Stimulated activated naive CD8-positive, alpha-beta T cell treated with anti-CD3 and anti-CD28 coated beads, Interleukin-15, amount 100 ng/mL, for 72 hours (primary cell): Measurements from ENCODE around the gene PDXDC1.
"Not testable (repeated sequence)": the region's sequence is repeated elsewhere in the genome, so short reads cannot be mapped to it uniquely, and the experiment has no call there.

Source experiments
- ATAC-seq: fragments of 150-1000 bp; cut with Tn5 transposase; 2 replicates; pipeline ENCODE4 v1.10.0; 2021; ENCODE audit warnings: mild to moderate bottlenecking, moderate library complexity
- DNase-seq, 2 donors: peaks; one replicate each; pipeline ENCODE4 v3.0.0; 2021 to 2022
- H3K27ac Mint-ChIP-seq, 2 donors: one replicate each; pipeline ENCODE4 v1.8.0; 2022; ENCODE audit warnings: mild to moderate bottlenecking in 2 of 2, mixed read lengths in 2 of 2, moderate library complexity in 2 of 2
- H3K27me3 Mint-ChIP-seq: one replicate; pipeline ENCODE4 v1.8.0; 2022; ENCODE audit warnings: mixed read lengths
- H3K4me1 Mint-ChIP-seq: one replicate; pipeline ENCODE4 v1.8.0; 2022; ENCODE audit warnings: mild to moderate bottlenecking, mixed read lengths
- H3K4me3 Mint-ChIP-seq, 2 donors: one replicate each; pipeline ENCODE4 v1.8.0; 2022; ENCODE audit warnings: mild to moderate bottlenecking in 2 of 2, mixed read lengths in 2 of 2, moderate library complexity in 1 of 2
- H3K9me3 Mint-ChIP-seq, 2 donors: one replicate each; pipeline ENCODE4 v1.8.0; 2022; ENCODE audit warnings: mixed read lengths in 2 of 2

The PDXDC1 gene

GRCh38 chr16:15054357-15055140, 79.7 kb downstream of the PDXDC1 start:
- DNase-seq (no peak), ATAC-seq (no peak)
- Mint-ChIP-seq H3K4me1 (peaks cover 30% of the 10 kb centered on the region), H3K4me3 (peak overlapping the region; percentile 82 to 89), H3K27me3 (no peaks in the 10 kb centered on the region), H3K9me3 (no peaks in the 10 kb centered on the region), H3K27ac (peak overlapping the region; percentile 87 to 90)

DNA sequence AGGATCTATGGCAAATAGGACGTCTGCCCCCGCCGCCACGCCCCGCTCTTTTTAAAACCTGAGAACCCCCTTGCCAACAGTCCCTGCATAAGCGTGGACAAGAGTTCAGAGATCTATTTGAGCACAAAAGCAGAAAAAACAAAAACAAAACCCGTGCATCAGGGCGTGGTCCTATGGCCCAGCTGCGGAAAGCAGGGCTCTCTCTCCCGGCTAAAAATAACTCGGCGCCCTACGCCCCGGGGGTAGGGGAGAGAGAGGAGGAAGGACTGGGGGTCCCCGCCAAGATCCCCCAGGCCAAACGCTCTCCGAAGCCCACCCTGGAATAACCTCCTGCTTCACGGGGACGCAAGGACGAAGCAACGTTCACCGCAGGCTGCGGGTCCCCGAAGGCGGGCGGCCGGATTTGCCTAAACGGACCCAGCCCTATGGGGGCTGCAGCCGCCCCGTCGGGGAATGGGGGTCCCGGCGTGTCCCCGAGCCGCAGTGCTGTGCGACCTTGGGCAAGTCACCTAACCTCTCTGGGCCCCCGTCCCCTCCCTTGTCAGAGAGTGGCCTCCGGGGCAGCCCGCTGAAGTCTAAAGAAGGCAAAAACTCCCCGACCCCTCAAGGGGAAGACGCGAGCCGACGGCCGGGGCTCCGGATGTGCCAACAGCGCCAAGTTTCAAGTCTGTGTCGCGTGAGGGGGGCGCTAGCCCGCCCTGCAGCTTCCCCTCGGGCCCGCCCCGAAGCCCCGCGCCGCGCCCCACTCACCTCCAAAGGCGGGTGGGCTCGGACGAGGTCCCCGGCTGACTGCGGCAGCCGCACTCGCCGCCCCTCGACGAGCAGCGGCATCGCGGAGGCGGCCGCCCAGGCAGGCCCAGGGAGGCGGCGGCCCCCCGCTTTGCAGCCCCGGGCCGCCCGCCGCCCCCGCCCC, 80.6 kb downstream of the PDXDC1 start:
- Mint-ChIP-seq H3K27me3 (no peaks in the 10 kb centered on the region), H3K27ac (peak overlapping the region; percentile 87 to 90), H3K4me3 (peak overlapping the region; percentile 82 to 89), H3K9me3 (no peaks in the 10 kb centered on the region), H3K4me1 (peaks cover 30% of the 10 kb centered on the region)
- peak in 1 of 2 donors; percentile 79 for DNase-seq
- ATAC-seq: peak; percentile 85

GRCh38 chr16:15057681-15058417, 83.0 kb downstream of the PDXDC1 start:
- no peaks in the 10 kb centered on the region for H3K9me3 Mint-ChIP-seq
- DNase-seq (no peak), ATAC-seq (no peak)
- no peaks in the 10 kb centered on the region for H3K27me3 Mint-ChIP-seq
- H3K27ac Mint-ChIP-seq: no peak overlapping the region
- H3K4me3 Mint-ChIP-seq: no peak overlapping the region
- peaks cover 24% of the 10 kb centered on the region for H3K4me1 Mint-ChIP-seq

- Mint-ChIP-seq H3K27me3 (no peaks in the 10 kb centered on the region), H3K9me3 (no peaks in the 10 kb centered on the region), H3K4me1 (peaks cover 18% of the 10 kb centered on the region), H3K27ac (no peak overlapping the region), H3K4me3 (no peak overlapping the region)
- no peak for DNase-seq
- ATAC-seq: no peak
Measured at GRCh38 chr16:15059324-15059723, 84.5 kb downstream of the PDXDC1 start.

DNA sequence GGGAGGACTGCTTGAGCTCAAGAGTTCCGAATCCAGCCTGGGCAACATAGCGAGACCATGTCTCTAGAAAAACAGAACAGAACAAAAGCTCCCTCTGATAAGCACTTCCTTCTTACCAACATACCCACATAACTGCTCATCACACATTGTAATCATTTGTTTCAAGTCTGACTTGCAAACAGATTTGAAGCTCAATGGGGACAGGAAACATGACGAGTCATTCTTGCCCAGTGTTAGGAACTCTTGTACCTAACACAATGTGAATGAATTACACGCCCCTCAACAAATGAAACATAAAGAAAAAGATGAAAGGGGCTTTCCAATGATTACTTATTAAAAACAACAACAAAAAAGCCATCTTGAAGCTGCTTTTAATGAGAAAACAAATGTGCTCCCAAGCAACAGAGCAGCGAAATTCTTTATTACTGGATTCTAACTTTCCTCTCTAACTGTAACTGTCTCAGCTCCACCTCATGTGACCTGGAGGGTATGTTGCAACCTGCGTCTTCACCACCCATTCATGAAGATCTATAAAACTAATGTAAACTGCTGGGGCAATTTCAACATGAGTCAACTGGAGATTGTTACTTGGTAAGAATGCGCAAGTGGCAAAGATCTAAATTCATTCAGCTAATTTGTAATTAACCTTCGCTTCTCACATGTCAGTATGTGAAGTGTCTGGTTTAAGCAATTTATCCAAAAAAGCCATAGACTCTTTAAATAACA, 87.4 kb downstream of the PDXDC1 start:
- not testable (repeated sequence) for ATAC-seq
- H3K27ac Mint-ChIP-seq: peak overlapping the region; percentile 3 to 11

DNA sequence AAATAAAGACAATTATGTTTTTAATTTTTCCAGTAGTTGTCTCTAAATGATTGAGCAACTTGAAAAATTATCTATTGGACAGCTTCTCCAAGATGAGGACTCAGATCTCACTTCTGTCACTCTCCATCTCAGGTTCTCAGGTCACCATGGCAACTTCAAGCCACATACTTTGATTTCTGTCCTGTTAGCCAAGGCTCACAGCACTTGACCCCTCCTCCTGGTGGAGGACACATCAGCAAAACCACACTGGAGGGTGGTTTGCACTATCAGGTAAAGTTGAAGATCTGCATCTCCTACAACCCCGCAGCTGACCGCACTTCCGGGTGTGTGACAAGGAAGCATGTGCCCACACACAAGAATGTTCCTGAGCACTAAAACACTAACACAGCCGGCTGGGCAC, 91.1 kb downstream of the PDXDC1 start:
- not testable (repeated sequence) for H3K27me3 Mint-ChIP-seq, H3K9me3 Mint-ChIP-seq, ATAC-seq, DNase-seq, H3K4me1 Mint-ChIP-seq, H3K4me3 Mint-ChIP-seq, H3K27ac Mint-ChIP-seq

More for the DNA sequence above, 87.4 kb downstream of the PDXDC1 start:
- DNase-seq, H3K4me3 Mint-ChIP-seq, H3K4me1 Mint-ChIP-seq, H3K27me3 Mint-ChIP-seq, H3K9me3 Mint-ChIP-seq: not testable (repeated sequence)

DNA sequence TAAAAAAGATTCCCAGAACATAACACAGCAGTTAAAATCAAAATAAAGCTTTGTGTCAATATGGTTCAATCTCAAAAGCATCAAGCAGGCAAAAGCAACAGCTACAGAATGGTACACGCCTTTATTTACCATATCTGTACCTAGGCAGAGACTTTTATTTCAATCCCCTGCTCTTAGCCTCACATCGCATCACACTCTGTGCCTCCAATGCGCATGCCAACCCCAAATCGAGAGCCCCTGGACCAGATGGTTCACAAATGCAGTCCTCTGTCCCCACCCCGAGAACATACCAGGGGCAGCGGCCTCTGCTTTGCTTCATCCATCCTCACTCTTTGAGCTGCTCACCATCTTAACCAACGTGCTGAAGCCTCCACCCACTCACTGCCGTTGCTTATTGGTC, 91.9 kb downstream of the PDXDC1 start:
- H3K4me3 Mint-ChIP-seq, ATAC-seq, H3K4me1 Mint-ChIP-seq, H3K27ac Mint-ChIP-seq, H3K9me3 Mint-ChIP-seq, H3K27me3 Mint-ChIP-seq, DNase-seq: not testable (repeated sequence)

DNA sequence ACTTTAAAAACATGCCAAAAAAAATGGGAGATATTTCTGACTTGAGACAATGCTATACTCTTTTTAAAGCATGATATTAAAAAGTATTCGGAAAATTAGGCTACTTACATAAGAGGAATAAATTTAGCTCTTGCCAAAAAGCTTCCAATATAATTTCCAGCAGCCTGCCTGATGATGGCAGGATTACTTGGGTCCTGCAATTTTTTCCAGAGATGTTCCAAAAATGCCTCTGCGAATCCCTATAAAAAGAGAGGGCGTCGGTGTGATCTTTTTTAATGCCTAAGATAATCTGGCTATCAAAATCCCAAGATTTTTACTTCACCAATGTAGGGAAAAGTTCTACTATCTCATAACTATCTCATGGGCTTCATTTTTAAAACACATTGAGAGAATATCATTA, 96.2 kb downstream of the PDXDC1 start:
- H3K27me3 Mint-ChIP-seq, H3K4me3 Mint-ChIP-seq, DNase-seq, H3K9me3 Mint-ChIP-seq, ATAC-seq, H3K4me1 Mint-ChIP-seq: not testable (repeated sequence)
- H3K27ac Mint-ChIP-seq: peak overlapping the region in 1 of 2 donors; percentile 74

- H3K9me3 Mint-ChIP-seq, DNase-seq, H3K4me3 Mint-ChIP-seq, H3K27ac Mint-ChIP-seq, H3K27me3 Mint-ChIP-seq, H3K4me1 Mint-ChIP-seq: not testable (repeated sequence)
- peak; percentile 58 for ATAC-seq
Measured at GRCh38 chr16:15071916-15072769, 97.3 kb downstream of the PDXDC1 start.

DNA sequence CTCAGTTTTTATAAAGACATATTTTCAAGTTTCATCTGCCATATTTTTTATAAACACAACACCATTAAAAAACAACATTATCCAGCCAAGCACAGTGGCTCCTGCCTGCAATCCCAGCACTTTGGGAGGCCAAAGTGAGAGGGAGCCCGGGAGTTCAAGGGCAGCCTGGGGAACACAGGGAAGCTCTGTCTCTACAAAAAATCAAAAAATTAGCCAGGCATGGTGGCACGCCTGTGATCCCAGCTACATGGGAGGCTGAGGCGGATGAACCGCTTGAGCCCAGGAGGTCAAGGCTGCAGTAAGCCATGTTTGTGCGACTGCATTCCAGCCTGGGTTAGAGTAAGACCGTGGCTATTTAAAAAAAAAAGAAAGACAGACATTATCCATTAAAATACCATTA, 98.3 kb downstream of the PDXDC1 start:
- ATAC-seq (no peak), DNase-seq (no peak)
- H3K4me1 Mint-ChIP-seq: peaks cover 14% of the 10 kb centered on the region
- no peaks in the 10 kb centered on the region for H3K9me3 Mint-ChIP-seq
- H3K27me3 Mint-ChIP-seq: no peaks in the 10 kb centered on the region
- no peak overlapping the region for H3K4me3 Mint-ChIP-seq
- H3K27ac Mint-ChIP-seq: no peak overlapping the region

- not testable (repeated sequence) for H3K9me3 Mint-ChIP-seq, H3K4me3 Mint-ChIP-seq, H3K27me3 Mint-ChIP-seq, DNase-seq
- peak; percentile 78 for ATAC-seq
- Mint-ChIP-seq H3K4me1 (peaks cover 14% of the 10 kb centered on the region), H3K27ac (peak overlapping the region; percentile 15)
Measured at GRCh38 chr16:15076161-15076560, 101.3 kb downstream of the PDXDC1 start.

GRCh38 chr16:15080883-15081282, 106.1 kb downstream of the PDXDC1 start:
- not testable (repeated sequence) for ATAC-seq, H3K4me3 Mint-ChIP-seq, DNase-seq, H3K9me3 Mint-ChIP-seq, H3K27me3 Mint-ChIP-seq, H3K27ac Mint-ChIP-seq
- H3K4me1 Mint-ChIP-seq: peaks cover 12% of the 10 kb centered on the region

DNA sequence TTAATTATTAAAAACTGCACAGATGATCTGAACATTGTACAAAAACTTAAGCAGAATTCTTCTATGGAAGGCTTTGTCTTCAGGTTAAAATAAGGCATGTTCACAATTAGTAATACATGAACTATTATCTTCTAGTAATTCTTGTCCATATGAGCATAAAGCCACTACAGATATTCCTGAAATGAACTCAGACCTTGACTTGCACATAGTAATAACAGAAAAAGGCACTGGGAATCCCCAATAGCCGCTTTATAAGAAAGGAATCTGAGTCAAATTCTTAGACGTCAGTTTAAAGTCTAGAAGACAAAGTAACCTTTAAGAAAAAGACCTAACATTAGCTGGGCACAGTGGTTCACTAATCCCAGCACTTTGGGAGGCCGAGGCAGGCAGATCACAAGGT, 108.0 kb downstream of the PDXDC1 start:
- ATAC-seq: peak; percentile 71
- DNase-seq, H3K27me3 Mint-ChIP-seq, H3K4me1 Mint-ChIP-seq, H3K4me3 Mint-ChIP-seq, H3K9me3 Mint-ChIP-seq: not testable (repeated sequence)
- peak overlapping the region in 1 of 2 donors; percentile 68 for H3K27ac Mint-ChIP-seq

DNA sequence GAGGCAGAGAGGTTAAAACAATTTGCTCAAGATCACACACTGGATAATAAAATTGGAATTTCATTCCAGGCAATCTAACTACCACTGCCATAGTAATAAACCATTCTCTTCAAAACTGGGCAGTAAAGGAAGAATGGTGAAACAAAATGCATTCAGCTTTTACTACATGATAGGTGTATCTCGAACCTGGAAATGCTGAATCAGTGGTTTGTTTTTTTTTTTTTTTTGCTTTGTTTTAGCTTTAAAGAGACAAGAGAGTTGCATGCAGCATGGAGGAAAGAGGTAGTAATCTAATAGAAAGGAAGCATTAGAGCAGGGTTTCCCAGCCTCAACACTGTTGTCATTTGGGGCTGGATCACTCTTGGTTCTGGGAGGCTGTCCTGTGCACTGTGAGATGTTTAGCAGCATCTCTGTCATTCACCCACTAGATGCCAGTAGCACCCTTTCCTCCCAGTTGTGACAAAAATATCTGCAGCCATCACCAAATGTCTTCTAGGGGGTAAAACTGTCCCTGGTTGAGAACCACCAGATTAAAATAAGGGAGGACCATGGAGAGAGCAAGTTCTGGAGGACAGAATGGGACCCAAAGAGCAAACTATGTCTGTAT, 115.9 kb downstream of the PDXDC1 start:
- H3K27me3 Mint-ChIP-seq, DNase-seq, ATAC-seq, H3K4me3 Mint-ChIP-seq, H3K9me3 Mint-ChIP-seq: not testable (repeated sequence)
- Mint-ChIP-seq H3K27ac (peak overlapping the region in 1 of 2 donors; percentile 9), H3K4me1 (peaks cover 29% of the 10 kb centered on the region)
